Astrocyte of the hippocampus (primary cell): ENCODE measurements around the gene PKIB.
"Not testable (repeated sequence)": the region's sequence is repeated elsewhere in the genome, so short reads cannot be mapped to it uniquely, and the experiment has no call there.

Experiments
- DNase-seq: peaks from one replicate; pipeline ENCODE4 v3.0.0; 2011; ENCODE audit warnings: low read depth, low spot score

PKIB gene

DNA sequence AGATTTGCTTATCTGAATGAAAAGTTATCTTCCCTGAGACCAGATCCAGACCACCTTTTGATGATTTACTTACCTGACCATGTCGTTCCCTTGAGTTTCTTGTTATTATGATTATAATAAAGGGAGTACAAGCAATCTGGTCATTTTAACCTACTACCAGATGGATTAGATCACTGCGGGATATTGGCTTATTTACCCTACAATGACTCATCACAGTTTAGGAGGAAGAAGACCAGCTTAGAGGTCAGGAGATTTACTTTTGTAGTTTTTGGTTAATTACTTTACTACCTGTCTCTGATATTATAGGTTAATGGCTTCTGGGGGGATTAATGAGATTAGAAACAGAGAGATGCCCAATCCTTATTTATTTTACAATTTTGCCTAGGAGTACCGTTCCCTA, 10.7 kb downstream of the PKIB start:
- no peak for DNase-seq

DNA sequence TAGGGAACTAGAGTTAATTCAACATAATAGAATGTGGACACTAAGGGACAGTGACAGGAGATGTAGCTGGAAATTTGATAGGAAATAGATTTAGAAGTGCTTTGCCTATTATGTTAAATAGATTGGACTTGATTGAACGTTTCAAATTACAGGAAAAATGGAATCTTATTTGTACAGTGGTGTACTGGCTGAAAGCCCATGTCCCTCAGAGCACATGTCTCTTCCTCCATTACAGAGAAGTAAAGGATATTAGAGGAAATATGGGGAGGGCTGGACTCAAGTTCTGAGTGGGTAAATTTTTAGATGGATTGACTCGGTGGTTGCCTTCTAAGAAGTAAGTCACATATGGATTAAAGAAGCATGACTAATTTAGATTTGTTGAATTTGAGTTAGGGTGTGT, 11.4 kb downstream of the PKIB start:
- no peak for DNase-seq

DNA sequence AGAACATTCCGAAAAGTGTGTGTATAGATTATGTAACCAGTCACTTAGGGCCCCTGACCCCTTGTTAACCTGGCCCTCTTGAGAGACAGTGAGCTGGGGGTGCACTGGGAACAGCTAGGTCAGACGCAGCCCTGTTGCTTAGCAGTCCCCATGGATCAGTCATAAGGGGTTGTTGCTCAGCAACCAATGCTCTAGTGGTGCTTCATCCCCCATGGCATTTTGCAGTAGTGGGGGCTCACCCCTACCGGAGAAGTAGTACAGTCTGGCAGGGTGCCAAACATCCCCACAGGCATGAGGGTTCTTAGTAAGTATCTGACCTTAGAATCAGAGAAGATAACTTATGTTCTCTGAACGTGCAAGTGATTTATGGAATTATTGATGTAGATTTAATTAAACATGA, 12.3 kb downstream of the PKIB start:
- peak; percentile 24 for DNase-seq

DNA sequence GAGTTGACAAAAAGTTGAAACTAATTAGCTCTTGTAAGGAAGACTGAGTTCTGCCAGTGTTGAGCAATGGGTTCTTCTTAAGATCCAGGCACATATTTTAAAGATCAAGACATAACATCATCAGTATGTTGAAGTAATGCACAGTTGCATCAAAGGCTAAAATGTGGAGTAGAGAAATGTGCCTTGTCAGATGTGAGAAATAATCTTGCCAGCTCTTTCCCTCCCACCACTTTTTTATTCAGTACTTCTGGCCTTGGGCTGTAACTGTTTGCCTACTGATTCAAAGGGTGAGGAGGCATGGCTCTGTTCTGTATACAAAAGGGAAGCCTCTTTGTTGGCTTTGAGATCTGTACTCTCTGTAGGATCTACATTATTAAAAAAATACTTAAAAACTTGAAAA, 13.1 kb downstream of the PKIB start:
- no peak for DNase-seq

DNA sequence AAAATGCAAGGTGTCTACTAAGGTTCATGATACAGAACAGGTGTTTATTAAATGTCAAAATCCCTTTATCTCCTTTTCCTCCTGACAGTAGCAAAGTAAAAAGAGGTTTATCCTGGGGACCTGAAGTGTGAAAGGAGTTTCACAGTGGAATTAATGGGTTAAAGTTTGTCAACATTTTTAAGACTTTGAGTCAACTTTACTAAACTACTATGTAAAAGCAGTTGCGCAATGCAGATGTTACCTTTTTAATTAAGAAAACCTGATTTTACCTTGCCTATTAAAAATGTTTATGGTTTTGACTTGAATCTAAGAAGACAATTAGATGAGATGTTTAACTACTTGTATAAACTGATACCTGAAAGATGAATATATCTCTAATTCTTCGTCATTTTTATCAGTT, 14.6 kb downstream of the PKIB start:
- DNase-seq: no peak

DNA sequence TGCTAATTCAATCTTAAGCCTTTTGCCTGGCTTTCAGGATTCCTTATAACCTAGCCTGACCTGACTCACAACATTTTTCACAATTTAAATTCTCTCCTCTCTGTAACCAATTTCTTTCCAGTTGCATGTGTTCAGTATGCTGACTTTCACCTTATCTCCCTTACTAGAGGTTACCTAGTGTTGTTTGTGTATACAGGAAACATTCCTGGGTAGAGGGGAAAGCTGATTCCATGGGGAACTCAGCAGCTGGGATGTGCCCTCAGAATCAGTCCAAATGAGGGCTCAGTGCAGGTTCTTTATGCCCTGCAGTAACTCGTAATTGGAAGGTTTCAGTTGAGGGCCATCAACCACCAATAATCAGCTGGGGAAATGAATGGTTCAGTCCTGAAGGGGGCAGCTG, 18.5 kb downstream of the PKIB start:
- no peak for DNase-seq

DNA sequence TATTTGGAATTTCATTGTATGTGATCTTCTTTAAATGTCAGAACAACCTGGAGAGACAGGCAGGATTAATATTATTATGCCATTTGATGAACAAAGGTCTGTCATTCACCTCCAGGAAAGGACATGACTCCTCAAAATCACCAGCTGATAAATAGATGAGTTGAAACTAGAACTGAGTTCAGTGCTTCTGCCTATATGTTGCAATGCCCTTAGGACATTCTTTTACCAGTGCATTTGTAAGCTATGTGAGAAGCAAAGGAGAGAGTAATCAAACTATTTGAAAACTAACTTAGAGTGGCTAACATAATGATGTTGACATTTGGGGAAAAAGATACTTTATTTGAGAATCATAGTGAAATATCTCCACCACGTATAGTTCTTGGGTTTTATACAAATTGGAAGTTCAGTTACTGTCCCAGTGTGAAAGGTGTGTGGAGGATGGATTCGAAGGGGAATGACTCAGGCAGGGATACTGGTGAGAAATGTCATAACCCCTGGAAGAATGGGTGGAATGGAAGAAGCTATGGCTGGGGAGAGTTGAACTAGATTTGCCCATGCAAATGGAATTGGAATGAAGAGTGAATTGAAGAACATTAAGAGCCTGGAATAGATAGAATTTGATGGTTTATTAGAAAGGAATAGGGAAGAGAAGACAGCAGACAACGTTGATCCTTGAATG, 21.5 kb downstream of the PKIB start:
- DNase-seq: no peak

DNA sequence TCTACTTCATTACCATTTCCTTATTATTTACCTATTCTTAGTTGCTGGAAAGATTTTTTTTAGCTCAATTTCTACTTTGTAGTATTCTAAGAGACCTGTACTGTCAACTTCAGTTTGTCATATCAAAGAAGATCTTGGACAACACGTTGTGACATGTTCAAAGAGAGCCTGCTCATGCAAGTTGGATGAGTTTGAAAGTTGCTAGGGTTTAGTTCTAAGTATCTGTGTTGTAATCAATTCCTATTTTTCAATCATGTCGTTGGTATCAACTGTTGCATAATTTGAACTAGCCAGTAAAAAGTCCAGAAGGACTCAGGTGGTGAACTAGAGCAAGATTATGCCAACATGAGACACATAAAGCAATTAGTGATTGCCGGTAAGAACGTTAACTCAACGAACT, 30.2 kb downstream of the PKIB start:
- DNase-seq: no peak

DNA sequence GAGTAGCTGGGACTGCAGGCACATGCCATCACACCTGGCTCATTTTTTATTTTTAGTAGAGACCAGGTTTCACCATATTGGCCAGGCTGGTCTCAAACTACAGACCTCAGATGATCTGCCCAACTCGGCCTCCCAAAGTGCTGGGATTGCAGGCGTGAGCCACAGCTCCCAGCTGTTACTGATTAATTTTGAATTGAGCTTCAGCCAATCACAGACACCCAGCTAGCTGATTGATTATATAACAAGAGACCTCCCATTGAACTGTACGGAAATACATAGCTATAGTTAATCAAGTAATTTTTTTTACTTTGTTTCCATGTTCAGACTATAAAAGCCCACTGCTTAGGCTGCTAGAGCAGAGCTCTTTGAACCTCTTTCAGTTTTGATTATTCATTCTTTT, 31.6 kb downstream of the PKIB start:
- DNase-seq: no peak

DNA sequence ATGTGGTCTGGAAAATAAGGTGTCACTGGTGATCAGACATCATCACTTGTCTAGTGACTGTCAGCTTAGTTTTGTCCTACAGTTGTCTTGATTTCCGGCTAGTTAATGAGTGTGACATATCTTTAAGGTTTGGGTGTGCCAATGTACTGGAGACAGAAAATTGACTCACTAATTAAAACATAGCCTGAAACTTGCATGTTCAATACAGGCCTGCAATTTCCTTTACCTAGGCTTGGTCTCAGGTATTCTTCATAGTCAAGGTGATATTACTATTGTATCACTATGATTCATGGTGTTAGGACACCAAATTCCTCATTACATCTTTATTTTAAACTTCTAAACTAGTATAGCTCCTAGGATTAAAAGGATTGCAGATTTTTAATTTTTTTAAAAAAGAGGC, 32.4 kb downstream of the PKIB start:
- not testable (repeated sequence) for DNase-seq

DNA sequence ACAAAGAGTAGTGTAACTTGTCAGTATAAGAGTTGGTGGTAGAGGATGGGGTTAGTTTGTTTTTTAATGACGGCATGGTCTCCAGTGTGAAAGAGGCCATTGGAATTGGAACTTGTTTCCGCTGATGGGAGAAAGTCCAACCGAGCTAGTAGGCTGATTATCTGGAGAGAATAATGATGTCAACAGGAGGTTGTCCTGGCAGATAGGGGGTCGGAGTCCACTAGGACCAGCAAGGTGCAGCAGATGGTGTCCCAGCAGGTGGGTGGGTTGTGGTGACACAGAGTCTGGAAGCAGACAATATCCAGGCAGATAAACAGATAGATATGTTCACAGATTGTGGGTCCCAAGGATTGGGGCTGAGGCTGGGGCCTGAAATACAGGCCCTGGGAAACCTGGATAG, 35.1 kb downstream of the PKIB start:
- DNase-seq: no peak

DNA sequence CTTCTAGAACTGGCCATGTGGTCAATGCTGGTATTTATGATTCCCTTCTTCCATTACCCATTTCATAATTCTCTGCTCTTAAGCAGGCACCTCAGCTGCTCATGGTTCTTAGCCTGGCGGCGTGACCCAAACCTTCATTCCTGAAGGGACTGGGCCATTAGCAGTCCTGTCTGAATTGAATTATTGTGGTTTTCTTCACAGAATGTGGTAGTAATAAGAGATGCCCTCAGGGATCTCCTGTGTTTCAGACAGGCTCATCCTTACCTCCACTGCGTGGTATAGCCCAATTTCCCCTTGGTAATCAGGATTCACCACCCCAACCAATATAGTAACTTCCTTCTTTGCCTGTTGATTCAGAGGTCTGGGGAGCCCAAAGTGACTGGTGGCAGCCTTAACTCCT, 37.6 kb downstream of the PKIB start:
- DNase-seq: no peak

DNA sequence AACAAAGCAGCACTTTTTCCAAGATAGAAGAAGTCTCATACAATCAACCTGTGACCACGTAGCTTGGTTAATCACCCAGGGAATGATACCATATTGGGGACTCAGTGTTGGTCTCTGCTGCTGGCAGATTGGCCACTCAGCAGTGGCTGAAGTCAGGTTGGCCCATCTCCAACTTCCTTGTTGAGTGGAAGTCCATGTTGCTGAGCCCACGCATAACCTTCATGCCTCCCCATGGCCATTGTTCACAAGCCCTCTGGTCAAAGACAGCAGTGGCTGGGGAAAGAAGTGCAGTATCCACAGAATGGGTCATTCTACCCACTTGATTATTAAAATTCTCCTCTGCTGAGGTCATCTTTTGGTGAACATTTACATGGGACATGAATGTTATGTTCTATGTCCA, 38.5 kb downstream of the PKIB start:
- no peak for DNase-seq

DNA sequence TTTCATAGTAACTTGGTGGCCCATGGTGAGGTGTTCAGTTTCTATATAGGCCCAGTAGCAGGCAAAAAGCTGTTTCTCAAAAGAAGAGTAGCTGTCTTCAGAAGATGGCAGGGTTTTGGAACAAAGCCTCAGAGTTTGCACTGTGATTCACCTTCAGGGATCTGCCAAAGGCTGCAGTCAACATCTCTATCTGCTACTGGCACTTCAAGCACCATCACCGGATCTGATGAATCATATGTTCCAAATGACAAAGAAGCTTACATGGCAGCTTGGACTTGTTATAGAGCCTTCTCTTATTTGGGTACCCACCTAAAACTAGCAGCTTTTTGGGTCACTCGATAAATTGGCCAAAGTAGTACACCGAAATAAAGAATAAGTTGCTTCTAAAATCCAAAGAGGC, 39.5 kb downstream of the PKIB start:
- peak; percentile 26 for DNase-seq

DNA sequence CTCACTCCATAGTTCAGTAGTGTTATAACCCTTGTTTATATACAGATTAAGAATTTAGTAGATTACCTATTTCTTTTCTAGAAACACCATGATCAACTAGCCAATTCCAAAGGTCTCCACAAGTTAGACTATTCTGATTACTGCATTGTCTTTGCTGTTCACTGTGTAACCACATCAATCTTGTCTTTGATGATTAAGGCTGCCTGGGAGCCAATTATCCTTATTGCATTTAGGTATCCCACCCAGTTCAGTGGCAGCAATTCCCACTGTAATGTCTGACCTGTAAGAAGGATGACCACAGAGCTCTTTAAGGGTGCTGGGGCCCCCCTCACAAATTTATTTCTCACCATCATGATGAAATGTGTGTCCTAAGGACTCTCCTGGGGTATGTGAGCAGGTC, 40.2 kb downstream of the PKIB start:
- DNase-seq: no peak

DNA sequence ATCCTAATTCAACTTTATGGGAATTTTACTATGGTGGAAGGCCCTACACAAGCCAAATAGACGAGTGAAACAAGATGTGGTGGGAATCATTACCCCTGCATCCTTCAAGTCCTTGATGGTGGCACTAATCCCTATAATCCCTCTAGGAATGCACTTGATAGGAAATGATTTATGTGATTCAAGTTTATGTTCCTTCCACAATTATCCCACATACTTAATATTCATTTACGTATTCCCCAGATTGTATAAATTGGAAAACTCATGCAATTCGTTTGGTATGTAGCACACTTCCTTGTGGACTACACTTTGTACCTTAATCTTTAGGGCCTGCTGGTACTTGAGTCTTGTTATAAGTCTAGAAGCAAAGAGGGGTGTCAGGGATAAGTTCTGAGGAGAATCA, 40.8 kb downstream of the PKIB start:
- peak; percentile 26 for DNase-seq

DNA sequence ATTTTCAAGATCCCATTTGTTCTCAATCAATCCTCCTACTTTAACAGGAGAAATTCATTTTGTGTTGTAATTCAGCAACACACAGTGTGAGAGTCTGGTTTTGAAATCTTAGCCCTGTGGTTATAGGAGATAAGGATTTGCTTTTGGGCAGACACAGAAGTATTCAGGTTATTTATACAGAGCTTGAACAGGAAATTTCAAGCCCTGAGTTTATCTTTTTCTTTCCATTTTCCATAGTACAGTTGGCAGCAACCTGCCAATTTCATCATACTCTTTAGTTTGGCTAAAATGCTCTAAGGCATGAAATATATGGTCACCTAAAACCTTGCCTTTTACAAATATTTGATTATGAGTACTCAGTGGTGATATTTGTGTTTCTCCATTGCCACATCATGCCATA, 41.4 kb downstream of the PKIB start:
- DNase-seq: peak; percentile 61

DNA sequence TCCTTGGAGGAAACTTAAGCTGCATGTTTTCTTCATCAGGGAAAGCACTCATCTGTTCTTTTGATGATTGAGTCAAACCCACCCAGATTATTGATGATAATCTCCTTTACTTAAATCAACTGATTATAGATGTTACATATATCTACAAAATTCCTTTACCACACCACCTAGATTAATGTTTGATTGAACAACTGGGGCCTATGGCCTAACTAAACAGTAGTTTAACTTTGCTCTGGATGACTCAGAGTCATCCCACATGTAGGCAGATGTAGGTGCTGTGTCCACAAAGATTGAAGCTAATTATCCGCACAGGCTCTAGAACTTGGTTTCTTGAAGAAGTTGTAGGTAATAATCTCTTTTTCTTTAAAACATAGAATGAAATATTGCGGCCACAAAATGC, 42.2 kb downstream of the PKIB start:
- DNase-seq: peak; percentile 17

DNA sequence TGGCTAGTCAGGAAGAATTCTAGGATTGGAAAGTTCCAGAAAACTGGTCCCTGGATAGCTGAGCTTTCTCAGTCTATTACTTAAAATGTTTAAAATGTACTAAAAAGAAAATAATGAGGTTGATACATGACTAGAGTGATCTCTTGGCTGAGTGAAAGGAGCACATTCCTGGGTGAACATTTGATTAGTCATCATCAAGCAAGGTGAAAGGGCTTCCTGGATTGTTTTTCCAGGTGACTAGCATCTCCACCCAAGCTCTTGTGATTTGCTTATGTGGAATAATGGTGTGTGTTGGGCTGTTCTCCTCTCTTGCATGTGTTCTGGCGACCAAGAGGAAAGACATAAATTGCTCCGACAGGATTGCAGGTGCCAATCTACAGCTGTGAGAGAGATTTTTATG, 42.9 kb downstream of the PKIB start:
- peak; percentile 65 for DNase-seq

DNA sequence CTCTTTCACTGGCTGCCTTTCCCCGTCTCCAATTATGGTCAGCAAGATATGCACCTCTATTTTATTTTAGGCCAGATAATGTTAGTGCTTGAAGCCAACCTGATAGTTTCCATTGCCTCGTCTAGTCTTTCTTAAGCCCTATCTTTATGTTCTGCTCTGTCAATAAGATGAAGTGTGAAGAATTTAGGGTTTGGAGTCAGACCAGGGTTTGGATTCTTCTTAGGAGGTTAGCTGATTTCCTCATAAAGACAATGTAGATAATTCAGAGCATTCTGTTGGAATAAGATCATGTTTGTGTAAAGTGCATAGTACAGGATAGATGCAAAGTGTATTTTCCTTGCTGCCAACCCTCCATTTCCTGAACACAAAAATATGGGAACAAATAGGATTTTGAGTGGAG, 43.8 kb downstream of the PKIB start:
- peak; percentile 8 for DNase-seq

DNA sequence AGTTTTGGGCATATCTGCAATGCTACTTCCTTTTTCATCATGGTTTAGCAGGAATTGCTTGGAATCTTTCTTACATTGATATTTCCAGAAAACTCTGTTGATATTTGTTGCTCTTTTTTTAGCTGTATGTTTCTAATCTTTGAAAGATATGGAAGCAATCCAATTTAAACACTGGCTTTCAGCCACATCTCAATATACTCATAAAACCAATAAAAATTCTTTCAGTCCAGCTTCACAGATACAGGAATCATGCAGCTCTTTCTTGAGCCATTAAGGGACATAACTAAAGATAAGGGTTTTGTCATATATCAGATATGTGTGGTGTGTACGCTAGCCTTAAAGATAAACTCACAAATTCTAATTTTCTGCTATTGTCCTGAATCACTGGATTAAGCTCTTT, 47.4 kb downstream of the PKIB start:
- no peak for DNase-seq

DNA sequence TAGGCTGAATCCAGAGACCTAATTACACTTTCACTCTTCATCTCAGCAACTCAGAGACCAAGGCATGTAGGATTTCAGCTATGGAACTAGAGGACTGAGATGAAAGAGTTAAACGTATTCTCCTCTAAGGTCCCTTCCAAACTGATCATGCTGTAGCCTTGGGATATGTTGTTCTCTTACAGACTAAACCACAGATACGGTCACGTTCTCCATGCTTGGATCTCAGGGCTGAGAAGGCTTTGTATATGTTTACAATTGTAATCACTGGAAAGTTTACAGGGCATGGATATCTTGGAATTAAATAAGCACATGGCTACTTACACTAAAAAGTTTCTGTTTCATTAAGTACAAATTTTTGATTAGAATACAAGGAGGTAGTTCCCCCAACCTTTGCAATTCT, 50.1 kb downstream of the PKIB start:
- no peak for DNase-seq

DNA sequence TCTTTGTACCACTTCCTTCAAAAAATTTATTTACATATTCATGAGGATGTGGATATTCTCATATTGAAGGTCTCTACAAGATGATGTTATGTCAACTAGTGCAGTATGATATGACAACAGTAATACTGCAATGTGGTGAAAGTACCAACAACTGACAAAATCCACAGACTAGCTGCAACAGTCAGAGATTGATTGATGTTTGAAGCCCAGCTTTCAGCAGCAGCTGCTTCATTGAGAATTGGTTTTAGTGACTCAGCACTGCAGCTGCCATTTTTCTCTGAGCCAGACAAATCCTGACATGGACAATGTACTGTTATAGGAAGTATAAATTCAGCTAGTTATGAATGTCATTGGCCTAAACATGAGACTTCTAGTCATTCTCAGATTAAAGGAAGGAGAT, 53.8 kb downstream of the PKIB start:
- peak; percentile 7 for DNase-seq

DNA sequence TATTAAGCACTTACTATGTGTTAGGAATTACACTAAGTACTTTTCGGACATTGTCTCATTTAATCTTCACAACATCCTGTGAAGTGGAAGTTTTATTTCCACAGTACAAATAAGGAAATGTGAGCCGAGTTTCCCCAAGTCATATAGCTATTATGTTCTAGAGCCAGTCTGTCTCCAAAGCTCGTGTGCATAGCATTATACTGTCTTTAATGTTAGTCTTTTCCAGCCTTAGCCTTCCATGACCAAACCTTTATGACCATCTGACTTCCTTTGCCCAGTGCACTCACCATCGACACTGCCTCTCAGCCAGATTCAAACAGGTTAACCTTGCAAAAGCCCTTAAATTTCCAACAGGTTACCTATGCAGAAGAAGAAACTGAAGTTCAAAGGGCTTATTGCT, 55.7 kb downstream of the PKIB start:
- no peak for DNase-seq
